HG03280 (cell line): ENCODE measurements around the gene CUEDC1.
"Not testable (repeated sequence)": the region's sequence is repeated elsewhere in the genome, so short reads cannot be mapped to it uniquely, and the experiment has no call there.

ENCODE experiments used
- ATAC-seq: cut with Tn5 transposase; IDR thresholded peaks from one replicate; pipeline ENCODE4 v1.9.1; 2021; ENCODE audit warnings: mild to moderate bottlenecking, moderate library complexity; ENCODE audit not compliant: unreplicated experiment

Gene CUEDC1

DNA sequence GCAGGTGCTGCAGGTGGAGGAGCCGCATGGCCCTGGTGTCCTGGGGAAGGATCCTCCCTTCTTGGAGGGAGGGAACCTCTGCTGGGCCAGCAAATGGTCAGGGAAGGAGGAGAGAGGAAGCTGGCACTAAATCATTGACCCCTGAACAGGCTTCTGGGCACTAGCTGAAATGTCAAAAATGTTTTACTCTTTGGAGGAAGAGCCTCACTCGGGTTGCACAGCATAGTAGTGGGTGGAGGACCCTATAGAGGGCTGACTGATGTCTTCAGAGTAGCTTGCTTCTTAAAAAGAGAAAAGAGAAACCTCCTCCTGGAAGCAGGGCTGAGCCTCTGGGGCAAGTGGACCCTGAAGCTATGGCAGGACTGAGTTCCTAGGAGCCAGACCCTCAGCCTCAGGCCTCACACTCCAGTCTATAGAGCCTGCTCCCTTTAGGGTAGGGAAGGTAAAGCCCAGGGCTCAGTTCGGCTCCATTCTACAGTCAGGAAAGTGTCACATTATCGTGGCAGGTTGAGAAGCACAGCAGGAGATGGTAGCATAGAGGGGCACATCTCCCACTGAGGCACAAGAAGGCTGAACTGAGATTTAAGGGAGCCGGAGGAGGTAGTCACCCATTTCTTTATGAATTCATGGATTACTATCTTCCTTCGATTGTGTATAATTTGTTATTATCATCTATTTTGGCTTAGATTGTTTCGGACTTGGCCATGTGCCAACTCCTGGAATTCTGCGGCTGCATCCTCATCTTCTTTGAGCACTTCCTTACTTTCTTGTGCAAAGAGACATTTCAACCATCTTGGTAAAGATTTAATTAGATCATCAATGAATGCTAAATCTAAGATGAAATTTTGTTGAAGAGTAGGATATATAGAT is 7.3 kb upstream of the CUEDC1 start:
- no peak for ATAC-seq

DNA sequence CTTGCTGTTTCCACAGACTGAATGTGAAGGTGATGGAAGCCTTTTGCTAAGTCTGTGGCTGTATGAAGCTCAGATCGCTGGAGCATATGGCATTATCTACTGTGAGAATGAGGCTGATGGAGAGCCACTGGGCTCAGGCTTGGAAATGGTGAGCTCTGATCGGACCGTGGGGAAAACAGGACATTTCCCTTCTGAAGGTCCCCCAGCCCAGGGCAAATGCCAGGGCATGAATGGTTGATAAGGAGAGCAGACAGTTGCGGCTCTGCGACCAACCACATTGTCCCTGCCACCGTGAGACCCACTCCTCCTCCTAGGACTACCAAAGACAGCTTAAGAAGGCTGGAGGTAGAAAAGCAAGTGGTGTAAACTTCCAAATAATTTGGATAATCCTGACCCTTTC is 4.7 kb upstream of the CUEDC1 start:
- no peak for ATAC-seq

DNA sequence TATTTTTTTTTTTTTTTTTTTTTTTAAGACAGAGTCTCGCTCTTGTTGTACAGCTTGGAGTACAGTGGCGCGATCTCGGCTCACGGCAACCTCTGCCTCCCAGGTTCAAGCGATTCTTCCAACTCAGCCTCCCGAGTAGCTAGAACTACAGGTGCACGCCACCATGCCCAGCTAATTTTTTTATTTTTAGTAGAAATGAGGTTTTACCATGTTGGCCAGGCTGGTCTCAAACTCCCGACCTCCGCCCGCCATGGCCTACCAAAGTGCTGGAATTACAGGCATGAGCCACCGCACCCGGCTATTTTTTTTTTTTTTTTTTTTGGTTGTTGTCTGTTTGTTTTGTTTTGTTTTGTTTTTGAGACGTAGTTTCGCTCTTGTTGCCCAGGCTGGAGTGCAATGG is 3.2 kb upstream of the CUEDC1 start:
- not testable (repeated sequence) for ATAC-seq

DNA sequence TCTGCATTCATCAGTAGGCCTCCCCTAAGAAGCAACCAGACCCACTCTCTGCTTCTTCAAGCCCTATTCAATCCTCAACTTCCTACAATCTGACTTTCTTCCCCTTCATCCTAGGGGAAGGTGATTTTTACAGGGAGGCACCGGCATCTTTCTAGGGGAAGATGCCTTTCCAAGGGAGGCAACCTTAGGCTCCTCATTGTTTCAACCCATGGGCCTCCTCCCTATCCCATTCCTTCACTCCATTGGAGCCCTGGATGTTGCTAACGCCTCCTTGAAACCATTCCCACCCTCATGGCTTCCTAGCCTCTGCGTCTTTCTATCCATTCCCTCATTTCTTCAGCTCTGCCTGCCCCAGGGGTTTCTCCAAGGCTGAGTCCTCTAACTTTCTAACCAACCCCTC is 2.7 kb upstream of the CUEDC1 start:
- no peak for ATAC-seq

DNA sequence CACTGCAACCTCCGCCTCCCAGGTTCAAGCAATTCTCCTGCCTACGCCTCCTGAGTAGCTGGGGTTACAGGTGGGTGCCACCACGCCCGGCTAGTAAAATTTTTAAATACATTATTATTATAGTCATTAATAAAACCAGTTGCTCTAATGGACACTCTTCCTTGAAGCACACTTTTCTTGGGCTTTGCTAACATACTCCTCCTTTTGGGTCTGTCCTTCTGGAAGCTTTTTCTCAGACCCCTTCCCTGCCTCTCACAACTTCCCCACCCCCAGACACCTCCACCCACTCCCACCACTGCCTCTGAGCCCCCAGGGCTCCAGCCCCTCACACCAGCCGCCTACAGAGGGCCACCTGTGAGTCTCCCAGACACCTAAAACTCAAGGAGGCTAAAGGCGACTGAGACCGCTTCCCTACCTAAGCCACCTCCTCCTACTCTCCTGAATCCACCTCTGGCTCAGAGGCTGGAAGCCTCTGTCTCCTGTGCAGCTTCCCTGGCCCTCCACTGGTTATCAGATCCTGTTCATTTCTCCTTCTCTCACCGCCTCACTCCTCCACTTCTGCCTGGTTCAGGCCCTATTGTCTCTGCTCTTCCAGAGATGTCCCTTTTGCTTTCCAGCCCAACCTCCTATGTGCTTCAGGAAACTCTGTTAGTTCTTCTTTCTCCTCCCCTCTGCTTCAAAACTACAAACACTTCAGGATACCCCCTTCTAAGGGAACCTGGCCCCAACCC is 2.1 kb upstream of the CUEDC1 start:
- no peak for ATAC-seq

DNA sequence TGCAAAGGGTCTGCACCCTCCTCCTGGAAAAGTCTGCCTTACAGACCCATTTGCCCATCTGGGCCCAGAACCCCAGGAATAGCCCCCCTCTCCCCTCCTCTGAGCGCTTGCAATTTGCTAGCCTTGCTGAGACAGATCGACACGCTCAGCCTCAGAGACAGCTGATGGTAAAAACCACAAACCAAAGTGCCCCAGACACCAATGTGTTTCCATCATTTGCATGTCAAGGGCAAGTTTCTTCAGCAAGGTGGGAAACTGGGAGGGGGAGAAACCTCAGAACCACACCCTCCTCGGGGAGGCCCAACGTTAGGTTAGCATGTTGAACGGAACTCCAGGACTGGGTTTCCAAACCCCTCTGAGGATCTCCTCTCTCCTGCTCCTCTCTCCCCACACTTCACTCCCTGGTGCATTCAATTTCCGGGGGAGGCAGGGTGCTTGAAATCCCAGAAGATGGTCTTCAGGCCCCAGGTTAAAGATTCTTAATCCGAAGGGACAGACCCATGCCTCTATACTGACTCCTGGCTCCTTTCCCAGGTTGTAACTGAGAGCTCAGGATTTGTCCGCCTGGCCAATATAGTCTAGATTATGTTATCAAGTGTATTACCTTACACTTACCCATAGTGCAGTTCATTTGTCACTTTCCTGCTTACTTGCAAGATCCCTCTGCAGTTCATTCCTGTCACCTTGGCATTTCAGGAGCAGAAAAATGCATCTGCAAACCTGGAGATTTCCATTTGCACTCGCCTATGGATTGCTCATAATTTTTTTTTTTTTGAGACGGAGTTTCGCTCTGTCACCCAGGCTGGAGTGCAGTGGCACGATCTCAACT is 1.3 kb upstream of the CUEDC1 start:
- ATAC-seq = no peak

DNA sequence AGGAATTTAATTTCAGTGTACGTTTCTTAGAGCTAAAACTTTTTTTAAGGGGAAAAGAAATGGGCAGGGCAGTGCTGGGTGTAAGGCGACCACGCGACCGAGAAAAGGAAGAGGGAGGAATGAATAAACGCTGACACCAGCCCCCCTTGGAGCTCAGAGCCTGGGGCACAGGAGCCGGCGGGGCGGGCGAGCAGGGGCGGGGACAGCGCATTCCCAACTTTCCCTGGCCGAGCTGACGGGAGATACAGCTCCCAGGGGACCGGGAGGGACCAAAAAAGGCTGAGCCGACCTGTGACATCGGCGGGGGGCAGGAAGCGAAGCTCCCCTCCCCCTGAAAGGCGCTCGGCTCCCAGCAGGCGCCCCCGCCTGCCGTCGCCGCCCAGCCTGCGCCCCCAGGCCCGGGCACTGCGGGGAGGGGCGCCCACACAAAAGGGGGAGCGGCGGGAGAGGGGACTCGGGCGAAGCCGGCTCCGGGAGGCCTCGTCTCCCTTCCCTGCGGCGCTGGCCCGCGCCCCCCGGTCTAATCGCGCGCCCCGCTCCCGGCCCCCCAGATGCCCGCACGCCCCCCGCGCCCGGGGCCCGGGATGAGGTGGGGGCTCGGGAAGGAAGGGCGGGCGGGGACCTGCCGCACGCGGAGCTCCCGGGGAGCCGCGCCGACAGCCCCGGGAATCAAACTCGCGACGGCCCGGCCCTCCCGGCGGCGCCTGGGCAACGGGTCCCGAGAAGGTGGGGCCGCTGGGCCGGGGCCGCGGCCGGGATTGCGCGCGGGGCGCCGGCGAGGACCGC is 622 bp downstream of the CUEDC1 start:
- ATAC-seq = peak; percentile 7

DNA sequence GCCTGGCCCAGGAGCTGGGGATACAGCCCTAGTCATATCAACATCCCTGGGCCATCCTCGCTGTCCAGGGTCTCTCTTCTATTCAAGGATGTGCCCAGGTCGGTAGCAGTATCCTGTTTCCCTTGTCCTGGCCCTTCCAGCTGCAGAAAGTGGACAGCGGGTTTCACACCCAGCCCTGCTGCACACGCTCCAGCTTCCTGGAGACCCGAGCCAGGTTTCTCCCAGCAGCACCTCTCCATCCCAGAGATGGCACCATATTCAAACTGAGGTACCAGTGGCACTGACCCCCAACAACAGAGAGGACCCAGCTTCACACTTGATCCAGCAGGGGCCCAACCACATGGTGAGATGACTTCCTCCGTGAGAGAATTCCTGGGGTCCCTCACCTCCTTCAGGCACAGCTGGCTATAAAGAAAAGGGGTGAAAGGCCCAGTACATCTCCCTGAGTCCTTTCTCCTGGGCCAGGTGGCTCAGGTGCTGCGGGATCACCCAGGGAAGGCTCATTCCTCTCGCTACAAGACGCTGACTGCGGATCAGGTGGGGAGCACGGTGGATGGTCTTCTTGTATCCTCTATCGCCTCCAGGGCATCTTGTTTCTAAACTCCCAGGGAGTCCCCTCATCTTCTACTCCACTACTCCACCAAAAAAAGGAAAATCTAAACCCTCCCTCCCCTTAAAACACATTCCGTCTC is 1.4 kb downstream of the CUEDC1 start:
- ATAC-seq = no peak

DNA sequence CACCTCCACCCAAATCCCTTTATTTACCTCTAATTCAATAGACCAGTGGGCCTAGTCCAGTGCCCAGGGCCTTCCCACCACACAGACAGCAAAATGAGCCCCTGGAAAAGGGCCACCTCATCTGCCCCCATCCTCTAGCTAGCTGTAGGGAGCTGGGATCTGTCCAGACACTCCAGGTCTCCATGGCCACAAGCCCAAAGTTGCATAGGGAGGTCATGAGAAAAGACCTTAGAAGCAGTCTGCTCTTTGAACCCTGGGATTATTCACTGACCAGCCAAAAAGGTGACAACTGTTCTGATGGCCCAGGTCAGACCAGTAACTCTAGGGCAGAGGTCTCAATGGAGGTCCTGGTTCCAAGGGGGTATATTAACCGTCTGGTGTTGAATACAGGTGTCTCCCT is 2.0 kb downstream of the CUEDC1 start:
- ATAC-seq = no peak

DNA sequence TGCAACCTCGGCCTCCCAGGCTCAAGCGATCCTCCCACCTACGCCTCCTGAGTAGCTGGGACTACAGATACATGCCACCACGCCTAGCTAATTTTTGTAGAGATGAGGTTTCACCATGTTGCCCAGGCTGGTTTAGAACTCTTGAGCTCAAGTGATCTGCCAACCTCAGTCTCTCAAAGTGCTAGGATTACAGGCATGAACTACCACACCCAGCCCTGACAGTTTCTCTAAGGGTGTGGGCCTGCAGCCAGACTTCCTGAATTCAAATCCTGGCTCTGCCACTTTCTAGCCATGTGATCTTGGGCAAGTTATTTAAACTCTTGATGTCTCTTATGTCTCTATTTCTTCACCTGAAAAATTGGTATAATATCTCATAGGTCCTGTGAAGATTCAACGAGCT is 5.6 kb downstream of the CUEDC1 start:
- no peak for ATAC-seq

DNA sequence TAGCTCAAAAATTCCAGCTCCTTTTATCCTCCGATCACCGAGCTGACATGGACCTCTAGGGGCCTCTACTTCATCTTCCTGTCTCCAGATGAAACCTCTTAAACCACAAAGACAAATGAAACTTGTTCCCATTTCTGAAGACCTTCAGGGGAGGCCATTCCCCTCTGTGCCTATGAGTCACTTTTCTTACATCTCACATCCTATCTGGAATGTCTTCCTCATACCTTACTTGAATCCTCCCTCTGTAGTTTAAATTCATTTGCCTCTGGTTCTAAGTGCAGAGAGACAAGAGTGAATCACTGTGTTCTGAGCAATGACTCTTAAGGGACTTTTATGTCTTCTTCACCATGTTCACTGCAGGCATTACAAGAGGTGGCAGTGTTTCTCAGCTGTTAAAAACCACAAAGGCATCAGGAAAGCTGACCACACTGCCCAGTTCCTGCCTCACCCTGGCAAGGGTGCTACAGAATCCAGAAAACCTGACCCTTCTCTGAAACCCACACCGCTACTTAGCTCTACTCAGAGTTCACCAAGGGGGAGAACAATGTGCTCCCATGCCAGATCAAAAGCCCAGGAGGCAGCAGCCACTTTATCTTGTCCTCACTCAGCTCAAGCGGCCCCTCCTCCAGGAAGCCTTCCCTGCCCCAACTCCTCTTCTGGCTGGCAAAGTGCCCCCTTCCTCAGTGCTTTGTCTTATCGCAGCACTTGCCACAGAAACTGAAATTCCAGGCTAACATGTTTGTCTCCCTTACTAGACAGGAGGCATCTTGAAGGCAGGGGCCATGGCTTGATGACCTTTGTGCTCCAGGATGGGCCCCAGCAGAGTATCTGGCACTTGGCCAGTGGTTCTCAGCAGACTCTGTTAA is 6.4 kb downstream of the CUEDC1 start:
- no peak for ATAC-seq

DNA sequence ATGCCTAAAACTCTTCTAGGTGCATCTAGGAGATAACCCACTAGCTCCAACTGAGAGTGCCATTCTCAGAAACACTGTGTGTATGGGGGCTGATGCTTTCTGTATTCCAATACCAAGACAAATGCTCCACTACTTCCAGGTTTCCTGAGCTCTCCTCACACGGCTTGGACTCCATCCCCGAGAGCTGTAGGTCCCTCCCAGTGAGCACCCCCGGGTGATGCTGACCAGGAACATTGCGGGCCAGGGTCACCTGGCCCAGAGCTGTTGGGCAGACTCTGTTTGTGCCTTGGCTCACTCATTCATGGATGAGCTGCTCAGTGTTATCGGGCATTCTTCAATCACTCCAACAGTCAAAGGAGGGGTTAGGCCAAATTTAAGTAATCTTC is 7.0 kb downstream of the CUEDC1 start:
- ATAC-seq = no peak

DNA sequence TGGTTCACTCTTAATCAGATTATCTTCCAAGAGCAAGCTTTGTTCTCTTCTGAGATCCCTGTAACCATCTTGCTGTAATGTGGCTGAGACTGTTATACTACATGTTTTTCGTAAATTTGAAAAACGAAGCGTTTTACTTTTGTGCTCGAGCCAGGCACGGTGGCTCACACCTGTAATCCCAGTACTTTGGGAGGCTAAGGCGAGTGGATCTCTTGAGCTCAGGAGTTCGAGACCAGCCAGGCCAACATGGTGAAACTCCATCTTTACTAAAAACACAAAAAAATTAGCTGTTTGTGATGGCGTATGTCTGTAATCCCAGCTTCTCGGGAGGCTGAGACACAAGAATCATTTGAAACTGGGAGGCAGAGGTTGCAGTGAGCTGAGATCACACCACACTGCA is 7.8 kb downstream of the CUEDC1 start:
- no peak for ATAC-seq

DNA sequence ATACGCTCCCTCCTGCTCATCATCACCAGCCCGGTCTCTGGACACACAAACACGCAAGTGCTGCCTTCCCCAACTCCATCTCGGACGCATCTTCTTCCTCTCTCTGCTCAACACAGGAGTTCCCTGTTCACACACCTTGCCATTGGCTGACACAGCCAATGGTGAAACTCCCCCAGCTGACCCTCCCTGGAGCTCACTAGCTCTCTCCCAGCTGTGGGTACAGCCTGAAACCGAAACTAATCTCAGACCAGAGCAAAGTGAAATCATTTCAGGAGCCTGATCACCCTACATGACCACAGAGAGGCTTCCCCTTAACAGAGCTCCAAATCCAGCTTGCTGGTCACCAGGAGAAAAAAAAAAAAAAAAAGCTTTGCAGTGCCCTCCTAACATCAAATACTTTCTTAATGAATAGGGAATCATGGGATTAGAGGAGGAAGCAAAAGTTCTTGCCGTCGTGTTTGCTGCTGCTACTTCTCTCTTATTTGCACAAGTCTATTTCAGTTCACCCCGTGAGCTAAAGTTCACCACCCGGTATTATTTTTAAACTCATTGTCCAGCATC is 8.3 kb downstream of the CUEDC1 start:
- ATAC-seq = peak; percentile 77

DNA sequence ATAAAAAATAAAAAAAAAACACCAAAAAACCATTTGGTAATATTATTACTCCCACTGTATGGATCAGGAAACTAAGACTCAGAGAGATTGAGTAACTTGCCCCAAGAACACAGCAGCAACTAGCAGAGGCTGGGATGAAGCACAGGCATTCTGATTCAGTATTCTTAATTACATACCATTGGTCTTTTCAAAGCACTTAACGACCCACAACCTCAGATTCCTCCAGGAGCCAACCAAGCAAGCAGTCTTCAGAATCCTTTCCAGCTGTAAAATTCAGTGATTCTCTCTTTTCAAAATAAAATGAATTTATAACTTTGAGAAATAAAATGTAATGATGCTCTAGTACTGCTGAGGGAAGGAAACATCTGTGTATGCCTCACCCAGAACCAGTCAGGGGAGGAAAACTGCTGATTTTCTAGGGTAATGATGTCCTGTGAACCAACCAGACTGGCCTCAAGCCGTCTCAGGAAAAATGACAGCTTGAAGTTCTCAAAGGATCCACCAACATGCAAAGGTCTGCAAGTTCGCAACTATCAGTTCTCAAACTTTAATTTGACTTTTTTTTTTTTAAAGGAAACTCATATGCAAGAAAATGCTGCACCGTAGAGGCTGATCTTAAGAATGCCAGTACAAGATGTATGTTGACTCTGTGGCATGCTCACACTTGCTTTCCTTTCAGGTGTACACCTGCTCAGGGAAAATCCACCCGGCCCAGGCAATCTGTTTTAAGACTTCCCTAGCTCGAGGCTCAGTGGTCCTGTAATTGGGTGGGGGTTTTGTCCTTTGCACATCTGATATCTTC is 9.0 kb downstream of the CUEDC1 start:
- no peak for ATAC-seq

DNA sequence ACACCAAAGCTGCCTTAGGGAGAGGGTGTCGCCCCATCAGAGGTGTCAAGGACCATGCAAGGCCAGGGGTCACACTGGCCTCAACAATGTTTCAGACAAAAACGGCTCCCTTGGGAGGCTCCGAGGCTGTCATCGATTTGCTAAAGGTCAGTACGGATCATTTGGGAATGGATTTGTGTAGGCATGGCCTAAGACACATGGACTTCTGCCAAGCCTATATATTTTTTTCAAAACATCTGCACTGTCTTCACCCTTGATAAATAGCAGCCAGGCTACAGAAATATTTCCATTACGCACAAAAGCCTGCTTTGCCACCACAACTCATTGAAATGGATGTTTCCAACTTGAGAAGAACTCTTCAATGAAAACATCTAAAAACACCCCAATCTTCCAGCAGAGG is 10.3 kb downstream of the CUEDC1 start:
- no peak for ATAC-seq

DNA sequence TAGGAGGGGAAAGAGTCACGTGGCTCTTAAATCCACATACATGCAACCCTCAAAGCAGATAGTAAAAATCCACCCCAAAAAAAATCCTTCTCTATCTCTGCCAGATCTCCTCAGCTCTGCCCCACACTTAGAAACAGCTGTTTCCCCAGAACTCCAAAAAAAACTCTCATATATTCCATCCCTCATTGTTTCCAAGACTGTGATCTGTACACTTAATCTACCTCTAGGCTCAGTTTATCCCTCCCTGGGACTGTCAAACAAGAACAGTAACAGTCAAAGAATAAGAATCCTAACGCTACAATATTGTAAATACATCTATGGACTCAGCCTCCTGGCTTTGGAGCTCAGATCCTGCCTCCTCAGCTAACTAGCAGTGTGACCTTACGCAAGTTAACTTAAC is 11.6 kb downstream of the CUEDC1 start:
- ATAC-seq = no peak

DNA sequence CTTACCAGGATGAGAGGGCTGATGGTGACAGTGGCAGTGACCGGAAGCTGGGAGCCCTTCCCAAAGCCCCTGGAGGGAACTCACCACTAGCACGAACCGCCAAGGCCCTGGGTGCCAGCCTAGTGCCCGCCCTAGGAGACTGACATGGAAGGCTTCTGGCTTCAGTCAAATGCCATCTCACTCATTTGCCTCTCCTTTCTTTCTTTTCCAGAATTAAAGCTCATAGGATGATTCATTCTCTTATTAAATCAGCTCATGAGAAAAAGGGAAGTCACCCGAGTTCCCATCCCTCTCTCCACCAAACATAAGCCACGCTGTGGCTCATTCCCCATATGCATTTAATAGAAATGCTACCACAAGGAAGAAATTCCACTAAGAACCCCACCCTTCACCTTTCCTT is 12.1 kb downstream of the CUEDC1 start:
- no peak for ATAC-seq
